GM13977 (cell line): ENCODE measurements around the gene GSTM2.
"Not testable (repeated sequence)": the region's sequence is repeated elsewhere in the genome, so short reads cannot be mapped to it uniquely, and the experiment has no call there.

Source experiments
- DNase-seq: peaks from one replicate; pipeline ENCODE4 v3.0.0; 2012; ENCODE audit warnings: low spot score
- in situ Hi-C: fragments of 300-500 bp; cut with MboI; formaldehyde crosslinking; loops from one replicate; pipeline ENCODE4 v1.12.0; 2022; ENCODE audit warnings: low sequenced_read_pairs, low pct_unique_long_range_greater_than_20kb, mixed read lengths, inconsistent platforms; ENCODE audit not compliant: unreplicated experiment
- TF ChIP-seq, protein P1 (sequence below): IDR thresholded peaks from 2 replicates; pipeline ENCODE4 v1.5.1; 2012; ENCODE audit warnings: mild to moderate bottlenecking, control low read depth; ENCODE audit not compliant: insufficient read depth; ENCODE audit errors: extremely low read depth, missing control alignments

The GSTM2 gene

DNA sequence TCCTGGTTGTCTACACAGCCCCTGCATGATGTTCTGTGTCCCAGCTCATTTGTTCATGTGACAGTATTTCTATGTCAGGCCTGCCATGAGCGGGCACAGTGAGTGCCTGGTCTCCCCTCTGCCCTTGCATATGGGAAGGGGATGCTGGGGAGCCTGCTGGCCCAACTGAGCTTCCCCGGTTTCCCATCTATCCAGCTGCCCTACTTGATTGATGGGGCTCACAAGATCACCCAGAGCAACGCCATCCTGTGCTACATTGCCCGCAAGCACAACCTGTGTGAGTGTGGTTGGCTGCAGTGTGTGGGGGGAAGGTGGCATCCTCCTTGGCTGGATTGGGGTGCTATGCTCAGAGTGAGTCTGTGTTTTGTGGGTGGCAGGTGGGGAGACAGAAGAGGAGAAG is 10.5 kb upstream of the GSTM2 start:
- TF ChIP-seq, protein P1, sequence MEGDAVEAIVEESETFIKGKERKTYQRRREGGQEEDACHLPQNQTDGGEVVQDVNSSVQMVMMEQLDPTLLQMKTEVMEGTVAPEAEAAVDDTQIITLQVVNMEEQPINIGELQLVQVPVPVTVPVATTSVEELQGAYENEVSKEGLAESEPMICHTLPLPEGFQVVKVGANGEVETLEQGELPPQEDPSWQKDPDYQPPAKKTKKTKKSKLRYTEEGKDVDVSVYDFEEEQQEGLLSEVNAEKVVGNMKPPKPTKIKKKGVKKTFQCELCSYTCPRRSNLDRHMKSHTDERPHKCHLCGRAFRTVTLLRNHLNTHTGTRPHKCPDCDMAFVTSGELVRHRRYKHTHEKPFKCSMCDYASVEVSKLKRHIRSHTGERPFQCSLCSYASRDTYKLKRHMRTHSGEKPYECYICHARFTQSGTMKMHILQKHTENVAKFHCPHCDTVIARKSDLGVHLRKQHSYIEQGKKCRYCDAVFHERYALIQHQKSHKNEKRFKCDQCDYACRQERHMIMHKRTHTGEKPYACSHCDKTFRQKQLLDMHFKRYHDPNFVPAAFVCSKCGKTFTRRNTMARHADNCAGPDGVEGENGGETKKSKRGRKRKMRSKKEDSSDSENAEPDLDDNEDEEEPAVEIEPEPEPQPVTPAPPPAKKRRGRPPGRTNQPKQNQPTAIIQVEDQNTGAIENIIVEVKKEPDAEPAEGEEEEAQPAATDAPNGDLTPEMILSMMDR, result no peak
- in situ Hi-C loops, result no loop called here
- DNase-seq, result no peak

DNA sequence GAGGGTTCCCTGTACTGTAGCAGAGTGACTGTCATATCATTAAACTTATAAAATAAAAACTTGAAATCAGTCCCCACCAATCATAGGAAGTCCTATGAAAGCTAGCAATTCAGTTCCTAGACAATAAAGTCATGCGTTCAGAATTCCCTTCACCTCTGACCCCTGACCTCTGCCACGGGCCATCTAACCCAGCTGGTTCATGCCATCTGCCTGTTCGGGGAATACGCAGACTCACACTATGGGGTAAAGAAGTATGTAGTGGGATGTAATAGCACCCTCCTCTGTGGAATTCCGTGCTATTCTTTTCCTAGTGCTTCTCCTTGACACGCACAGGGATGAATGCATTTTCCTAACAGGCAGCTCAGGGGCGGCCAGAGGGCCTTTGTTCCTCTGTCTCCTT is 9.9 kb upstream of the GSTM2 start:
- DNase-seq, result no peak
- TF ChIP-seq, protein P1, result no peak
- in situ Hi-C loops, result no loop called here

DNA sequence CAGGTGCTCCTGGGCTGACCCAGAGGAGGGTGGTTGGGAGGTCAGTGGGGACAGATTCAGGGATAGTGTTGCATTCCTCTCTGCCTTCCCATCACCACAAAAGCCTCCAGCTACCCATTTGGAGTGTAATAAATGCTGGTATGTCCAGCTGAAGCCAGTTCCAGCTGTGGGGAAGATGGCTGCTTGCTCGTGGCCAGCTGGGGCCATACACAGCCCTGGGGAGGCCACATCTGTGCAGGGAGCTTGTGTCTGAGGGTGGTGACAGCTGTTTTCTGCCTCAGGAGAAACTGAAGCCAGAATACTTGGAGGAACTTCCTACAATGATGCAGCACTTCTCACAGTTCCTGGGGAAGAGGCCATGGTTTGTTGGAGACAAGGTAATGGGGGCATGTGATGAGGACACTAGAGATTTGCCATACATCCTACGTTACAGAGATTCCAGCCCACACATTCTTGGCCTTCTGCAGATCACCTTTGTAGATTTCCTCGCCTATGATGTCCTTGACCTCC is 9.3 kb upstream of the GSTM2 start:
- DNase-seq, result no peak
- TF ChIP-seq, protein P1, result no peak
- in situ Hi-C loops, result no loop called here

DNA sequence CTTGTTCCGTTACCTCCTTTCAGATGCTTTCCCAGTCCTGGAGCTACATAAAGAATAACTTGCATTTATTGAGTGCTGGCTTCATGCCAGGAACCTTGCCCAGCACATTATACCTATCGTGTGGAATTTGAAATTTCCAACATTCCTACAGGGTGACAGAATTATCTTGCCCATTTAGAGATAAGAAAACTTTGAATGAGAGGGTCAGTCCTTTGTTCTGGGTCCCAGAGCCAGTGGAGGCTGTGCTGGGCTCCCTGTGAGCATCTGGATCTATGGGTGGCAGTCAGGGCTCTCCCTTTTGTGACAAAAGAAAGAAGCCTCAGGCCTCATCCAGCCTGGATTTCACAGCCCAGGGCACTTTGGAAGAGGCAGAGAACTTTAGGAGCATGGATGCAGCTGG is 8.7 kb upstream of the GSTM2 start:
- TF ChIP-seq, protein P1, result no peak
- in situ Hi-C loops, result no loop called here
- no peak for DNase-seq

DNA sequence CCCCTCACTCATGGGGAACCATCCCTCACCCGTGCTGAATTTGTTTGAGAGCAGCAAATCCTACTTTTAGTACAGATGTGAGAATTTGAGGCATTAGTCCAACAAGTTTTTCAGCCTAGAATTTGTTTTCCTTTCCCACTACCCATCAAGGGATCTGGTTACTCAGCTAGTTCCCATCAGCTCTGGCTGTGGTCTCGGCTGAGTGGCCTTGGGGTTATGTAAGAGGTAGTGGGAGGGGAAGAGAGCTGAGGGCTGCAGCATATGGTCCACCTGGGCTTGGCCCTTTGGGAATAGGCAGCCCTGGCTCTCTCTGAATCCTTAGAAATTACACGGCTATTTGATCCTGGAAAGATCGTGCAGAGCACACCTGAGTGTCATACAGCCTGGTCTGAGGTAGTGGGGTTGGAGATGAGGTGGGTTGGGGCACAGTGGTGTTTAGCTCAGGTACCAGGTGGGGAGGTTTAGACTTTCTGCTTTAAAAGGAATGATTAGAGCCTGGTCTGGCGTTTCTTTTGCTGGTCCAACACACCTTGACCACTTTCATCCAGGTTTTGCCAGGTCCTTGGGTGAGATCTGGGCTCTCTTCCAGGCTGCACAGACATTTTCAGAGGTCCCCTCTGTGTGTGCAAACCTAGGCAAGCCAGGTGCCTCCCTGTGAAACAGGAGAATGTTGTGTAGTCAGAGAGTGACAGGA is 7.7 kb upstream of the GSTM2 start:
- in situ Hi-C loops, result no loop called here
- TF ChIP-seq, protein P1, result no peak
- DNase-seq, result no peak

DNA sequence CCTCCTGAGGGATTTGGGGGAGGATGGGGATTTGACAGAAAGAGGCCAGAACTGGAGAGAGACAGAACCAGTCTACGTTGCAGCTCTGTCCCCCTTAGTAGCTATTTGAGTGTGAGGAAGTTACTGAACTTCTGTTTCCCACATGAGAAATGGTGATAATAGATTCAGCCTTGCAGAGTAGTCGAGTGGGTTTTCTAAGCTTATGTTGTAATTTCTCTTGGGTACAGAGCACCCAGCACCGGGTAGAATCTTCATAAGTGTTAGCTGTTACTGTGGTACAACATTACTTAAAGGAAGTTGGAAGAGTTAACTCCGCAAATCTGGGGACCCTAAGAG is 7.2 kb upstream of the GSTM2 start:
- DNase-seq, in situ Hi-C loops: not testable (repeated sequence)

DNA sequence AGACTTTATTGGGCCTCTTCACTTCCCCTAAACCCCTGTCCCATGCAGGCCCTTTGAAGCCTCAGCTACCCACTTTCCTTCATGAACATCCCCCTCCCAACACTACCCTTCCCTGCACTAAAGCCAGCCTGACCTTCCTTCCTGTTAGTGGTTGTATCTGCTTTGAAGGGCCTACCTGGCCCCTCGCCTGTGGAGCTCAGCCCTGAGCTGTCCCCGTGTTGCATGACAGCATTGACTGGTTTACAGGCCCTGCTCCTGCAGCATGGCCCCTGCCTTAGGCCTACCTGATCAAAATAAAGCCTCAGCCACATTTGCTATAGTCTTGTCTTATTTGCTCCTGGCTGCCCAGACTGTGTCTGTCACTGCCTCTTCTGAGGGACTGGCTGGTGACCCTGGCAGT is 6.5 kb upstream of the GSTM2 start:
- TF ChIP-seq, protein P1, result no peak
- in situ Hi-C loops, result no loop called here
- no peak for DNase-seq
